ENCODE measurements around the gene CDC40.
"Not testable (repeated sequence)": the region's sequence is repeated elsewhere in the genome, so short reads cannot be mapped to it uniquely, and the experiment has no call there.

The CDC40 gene

DNA sequence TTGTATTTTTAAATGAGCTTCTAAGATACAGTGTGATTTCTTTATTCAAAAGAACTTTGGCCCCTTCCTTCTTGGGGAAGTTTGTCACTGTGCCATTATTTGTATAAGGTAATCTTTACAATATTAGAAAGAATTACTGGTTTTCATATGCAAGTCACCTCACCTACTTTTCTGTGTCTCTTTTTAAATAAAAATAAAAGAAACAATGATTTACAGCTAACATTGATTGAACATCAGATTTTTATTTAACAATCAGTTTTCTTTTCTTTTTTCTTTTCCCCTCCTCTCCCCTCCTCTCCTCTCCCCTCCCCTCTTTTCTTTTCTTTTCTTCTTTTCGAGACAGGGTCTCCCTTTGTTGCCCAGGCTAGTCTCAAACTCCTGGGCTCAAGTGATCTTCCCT lies 46.0 kb downstream of the CDC40 start:
- no peak for TF ChIP-seq CTCF (IDR thresholded peaks at IDR 0.05; ENCODE audit: borderline replicate concordance, insufficient read depth, low read depth, low read length)
- no peak overlapping the region for H3K4me3 ChIP-seq (ENCODE audit: low read depth, low read length)

- TF ChIP-seq CTCF (IDR thresholded peaks at IDR 0.05; ENCODE audit: borderline replicate concordance, insufficient read depth, low read depth, low read length) = no peak
- no peak overlapping the region for H3K4me3 ChIP-seq (ENCODE audit: low read depth, low read length)
These were observed 52.2 kb downstream of the CDC40 start for GRCh38 chr6:110232450-110232849.

DNA sequence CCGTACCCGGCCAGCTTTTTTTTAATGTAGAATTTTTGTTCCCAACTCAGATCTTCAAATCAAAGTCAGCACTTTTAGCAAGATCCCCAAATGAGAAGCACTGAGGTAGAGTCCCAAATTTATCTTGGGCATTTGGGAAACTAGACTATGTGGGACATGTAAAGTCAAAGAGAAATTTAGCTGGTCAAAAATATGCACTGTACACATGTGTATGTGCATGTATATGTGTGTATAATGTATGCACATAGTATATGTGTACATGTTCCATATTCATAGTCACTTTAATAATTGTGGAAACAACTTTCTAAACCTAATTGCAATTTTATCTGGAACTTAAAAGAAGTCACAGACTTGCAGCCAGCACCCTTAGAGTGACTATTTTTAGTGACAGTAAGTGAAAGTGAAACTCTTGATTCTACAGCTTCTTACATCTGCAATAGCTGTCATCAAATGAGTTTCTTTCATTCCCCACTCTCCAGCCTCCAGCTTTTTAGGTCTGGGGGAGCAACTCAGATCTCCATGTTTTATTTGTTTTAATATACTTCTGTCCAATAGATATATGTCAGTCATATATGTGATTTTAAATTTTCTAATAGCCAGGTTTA lies 53.6 kb downstream of the CDC40 start:
- H3K4me3 ChIP-seq (ENCODE audit: low read depth, low read length) = no peak overlapping the region
- TF ChIP-seq CTCF (IDR thresholded peaks at IDR 0.05; ENCODE audit: borderline replicate concordance, insufficient read depth, low read depth, low read length) = no peak

DNA sequence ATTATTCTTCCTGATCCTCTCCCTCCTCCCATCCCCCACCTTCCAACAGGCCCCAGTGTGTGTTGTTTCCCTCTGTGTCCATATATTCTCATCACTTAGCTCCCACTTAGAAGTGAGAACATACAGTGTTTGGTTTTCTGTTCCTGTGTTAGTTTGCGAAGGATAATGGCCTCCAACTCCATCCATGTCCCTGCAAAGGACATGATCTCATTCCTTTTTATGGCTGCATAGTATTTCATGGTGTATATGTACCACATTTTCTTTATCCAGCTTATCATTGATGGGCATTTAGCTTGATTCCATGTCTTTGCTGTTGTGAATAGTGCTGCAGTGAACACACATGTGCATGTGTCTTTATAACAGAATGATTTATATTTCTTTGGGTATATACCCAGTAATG lies 55.8 kb downstream of the CDC40 start:
- not testable (repeated sequence) for H3K4me3 ChIP-seq (ENCODE audit: low read depth, low read length)

DNA sequence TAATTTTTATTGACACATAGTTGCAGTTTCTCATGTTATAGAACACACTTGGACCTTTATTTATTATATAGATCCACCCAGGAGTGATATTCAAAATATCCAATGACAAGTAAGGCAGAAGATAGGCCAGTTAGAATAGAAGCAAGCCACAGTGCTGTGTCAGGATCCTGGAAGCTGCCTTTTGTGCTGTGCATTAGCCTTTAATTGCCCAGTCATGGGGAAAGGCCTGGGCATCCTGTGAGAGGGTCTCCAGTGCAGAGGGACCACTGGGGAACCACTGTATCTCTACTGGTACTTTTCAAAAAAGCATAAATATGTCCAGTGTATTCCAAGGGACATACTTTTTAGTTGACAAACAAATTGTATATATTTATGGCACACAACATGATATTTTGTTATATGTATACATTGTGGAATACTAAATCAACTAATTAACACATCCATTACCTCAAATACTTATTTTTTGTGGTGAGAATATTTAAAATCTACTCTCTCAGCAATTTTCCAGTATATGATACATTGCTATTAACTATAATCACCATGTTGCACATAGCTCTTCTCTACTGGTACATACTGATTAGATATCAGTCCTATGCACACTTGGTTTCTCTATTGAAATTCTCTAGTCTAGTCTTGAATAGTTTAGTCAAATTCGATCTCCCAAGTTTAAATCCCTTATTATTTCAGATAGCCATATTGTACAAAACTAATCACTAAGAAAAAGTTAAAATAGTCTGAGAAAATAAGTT lies 59.5 kb downstream of the CDC40 start:
- no peak overlapping the region for H3K4me3 ChIP-seq (ENCODE audit: low read depth, low read length)
- TF ChIP-seq CTCF (IDR thresholded peaks at IDR 0.05; ENCODE audit: borderline replicate concordance, insufficient read depth, low read depth, low read length) = no peak

DNA sequence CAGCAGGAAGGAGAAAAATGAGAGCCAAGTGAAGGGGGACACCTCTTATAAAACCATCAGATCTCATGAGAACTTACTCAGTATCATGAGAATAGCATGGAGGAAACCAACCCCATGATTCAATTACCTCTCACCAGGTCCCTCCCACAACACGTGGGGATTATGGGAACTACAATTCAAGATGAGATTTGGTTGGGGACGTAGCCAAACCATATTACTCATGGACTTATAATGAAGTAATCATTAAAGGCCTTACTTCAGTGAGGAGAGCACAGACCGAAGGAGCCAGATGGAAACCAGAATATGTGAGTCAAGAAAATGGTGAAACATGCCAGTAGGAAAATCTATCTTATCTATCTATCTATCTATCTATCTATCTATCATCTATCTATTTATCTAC lies 64.4 kb downstream of the CDC40 start:
- not testable (repeated sequence) for H3K4me3 ChIP-seq (ENCODE audit: low read depth, low read length)

- no peak for TF ChIP-seq CTCF (IDR thresholded peaks at IDR 0.05; ENCODE audit: borderline replicate concordance, insufficient read depth, low read depth, low read length)
- H3K4me3 ChIP-seq (ENCODE audit: low read depth, low read length) = no peak overlapping the region
These were observed 66.2 kb downstream of the CDC40 start for GRCh38 chr6:110246378-110246777.

GRCh38 chr6:110246900-110247546 lies 66.8 kb downstream of the CDC40 start:
- TF ChIP-seq CTCF (IDR thresholded peaks at IDR 0.05; ENCODE audit: borderline replicate concordance, insufficient read depth, low read depth, low read length) = no peak
- H3K4me3 ChIP-seq (ENCODE audit: low read depth, low read length) = no peak overlapping the region
